Uterus (tissue), 2 donors: ENCODE data around the gene E2F1.

Experiments
- POLR2A ChIP-seq, 2 donors: fragments of 450-650 bp; IDR thresholded peaks; one replicate each; pipeline ENCODE4 v1.6.1; 2016; ENCODE audit warnings: antibody characterized with exemption in 2 of 2, mild to moderate bottlenecking in 1 of 2, moderate library complexity in 1 of 2
- TF ChIP-seq, protein P1 (sequence below), 4 experiments: fragments of 200-600 bp in 2 of 4; fragments of 450-650 bp in 2 of 4; sonication (generic) in 2 of 4; IDR thresholded peaks; one replicate each; pipeline ENCODE4 v1.5.1; 2016 to 2019; ENCODE audit warnings: antibody characterized with exemption in 4 of 4, mild to moderate bottlenecking in 2 of 4, moderate library complexity in 1 of 4

DNA sequence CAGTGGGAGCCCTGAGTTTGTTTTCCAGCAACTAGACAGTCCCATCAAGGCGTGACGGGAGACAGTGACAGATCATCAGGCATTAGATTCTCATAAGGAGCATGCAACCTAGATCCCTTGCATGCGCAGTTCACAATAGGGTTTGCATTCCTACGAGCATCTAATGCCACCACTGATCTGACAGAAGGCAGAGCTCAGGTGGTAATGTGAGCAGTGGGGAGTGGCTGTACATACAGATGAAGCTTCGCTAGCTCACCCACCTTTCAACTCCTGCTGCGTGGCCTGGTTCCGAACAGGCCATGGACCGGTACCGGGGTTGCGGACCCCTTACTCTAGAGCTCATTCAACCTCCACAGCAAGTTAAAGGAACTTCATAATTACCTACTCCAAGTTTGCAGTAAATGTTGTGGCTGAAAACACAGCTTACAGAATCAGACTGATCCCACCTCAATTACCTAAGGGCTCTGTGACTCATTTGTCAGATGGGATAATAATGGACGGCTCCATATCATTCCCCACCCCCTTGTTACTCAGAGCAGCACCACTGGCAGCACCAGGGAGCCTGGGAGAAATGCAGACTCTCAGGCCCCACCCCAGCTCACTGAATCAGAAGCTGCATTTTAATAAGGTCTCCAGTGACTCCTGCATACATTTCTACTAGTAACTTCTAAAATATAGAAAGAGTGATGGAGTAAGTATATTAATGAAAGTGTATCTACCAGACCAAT, 18.2 kb upstream of the E2F1 start:
- TF ChIP-seq, protein P1, sequence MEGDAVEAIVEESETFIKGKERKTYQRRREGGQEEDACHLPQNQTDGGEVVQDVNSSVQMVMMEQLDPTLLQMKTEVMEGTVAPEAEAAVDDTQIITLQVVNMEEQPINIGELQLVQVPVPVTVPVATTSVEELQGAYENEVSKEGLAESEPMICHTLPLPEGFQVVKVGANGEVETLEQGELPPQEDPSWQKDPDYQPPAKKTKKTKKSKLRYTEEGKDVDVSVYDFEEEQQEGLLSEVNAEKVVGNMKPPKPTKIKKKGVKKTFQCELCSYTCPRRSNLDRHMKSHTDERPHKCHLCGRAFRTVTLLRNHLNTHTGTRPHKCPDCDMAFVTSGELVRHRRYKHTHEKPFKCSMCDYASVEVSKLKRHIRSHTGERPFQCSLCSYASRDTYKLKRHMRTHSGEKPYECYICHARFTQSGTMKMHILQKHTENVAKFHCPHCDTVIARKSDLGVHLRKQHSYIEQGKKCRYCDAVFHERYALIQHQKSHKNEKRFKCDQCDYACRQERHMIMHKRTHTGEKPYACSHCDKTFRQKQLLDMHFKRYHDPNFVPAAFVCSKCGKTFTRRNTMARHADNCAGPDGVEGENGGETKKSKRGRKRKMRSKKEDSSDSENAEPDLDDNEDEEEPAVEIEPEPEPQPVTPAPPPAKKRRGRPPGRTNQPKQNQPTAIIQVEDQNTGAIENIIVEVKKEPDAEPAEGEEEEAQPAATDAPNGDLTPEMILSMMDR (IDR thresholded peaks at IDR 0.05), result no peak
- no peak for TF ChIP-seq POLR2A (IDR thresholded peaks at IDR 0.05)
